HG02678 (cell line): ENCODE measurements around the gene SLC1A2.

Experiments used
- ATAC-seq: cut with Tn5 transposase; IDR thresholded peaks from one replicate; pipeline ENCODE4 v1.9.1; 2021; ENCODE audit warnings: mild to moderate bottlenecking, moderate library complexity; ENCODE audit not compliant: unreplicated experiment

SLC1A2 gene

DNA sequence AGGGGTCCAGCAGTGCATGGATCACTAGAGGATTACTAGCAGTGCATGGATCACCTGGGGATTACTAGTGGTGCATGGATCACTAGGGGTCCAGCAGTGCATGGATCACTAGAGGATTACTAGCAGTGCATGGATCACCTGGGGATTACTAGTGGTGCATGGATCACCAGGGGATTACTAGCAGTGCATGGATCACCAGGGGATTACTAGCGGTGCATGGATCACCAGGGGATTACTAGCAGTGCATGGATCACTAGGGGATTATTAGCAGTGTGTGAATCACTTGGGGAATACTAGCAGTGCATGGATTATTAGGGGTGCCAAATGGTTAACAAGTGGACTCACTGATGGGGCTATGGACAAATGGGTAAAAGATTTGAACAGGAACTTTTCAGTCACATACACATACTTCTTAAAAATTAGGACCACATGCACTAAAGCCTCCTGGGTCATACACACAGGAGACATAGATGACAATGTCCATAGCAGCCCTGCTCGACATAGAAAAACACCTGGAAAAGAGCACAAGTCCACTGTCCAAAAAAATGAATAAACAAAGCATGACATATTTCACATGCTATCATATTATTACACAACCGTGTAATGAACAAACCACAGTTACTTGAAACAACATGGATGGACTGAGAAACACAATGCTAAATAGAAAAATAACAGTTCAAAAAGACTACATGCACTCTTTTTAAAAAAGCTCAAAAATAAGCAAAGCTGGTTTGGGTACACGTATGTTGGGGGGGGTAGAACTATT lies 170.6 kb downstream of the SLC1A2 start:
- no peak for ATAC-seq

DNA sequence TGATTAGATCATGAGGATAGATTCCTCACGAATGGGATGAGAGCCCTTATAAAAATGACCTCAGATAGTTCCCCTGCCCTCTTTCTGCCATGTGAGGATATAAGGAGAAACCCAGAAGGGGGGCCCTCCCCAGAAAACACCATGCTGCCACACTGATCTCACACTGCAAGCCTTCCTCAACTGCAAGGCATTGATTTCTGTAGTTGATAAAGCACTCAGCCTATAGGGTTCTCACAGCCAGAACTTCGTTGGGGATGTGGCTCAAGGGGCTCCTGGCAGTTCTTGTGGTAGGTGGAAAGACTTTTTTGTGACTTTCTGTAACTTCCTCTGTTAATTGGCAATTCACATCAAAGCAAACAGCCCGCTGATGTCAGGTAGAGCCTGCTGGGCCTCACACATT lies 171.5 kb downstream of the SLC1A2 start:
- no peak for ATAC-seq

DNA sequence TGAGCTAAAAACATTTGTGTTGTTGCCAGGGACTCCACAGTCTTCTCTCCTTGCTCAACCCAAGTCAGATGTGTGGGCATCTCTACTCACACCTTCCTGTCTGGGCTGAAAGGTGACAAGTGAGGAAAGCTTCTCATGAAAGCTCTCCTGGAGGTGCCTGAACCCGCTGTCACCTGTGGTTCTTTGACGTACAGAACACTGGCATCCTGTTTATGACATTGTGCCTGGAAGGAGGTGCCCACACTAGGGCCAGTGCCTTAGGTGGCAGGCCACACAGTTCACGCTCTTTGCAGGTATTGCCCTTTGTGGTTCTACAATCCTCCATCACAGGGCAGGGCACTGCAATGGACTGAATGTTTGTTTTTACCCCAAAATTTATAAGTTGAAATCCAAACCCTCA lies 171.9 kb downstream of the SLC1A2 start:
- ATAC-seq: no peak

DNA sequence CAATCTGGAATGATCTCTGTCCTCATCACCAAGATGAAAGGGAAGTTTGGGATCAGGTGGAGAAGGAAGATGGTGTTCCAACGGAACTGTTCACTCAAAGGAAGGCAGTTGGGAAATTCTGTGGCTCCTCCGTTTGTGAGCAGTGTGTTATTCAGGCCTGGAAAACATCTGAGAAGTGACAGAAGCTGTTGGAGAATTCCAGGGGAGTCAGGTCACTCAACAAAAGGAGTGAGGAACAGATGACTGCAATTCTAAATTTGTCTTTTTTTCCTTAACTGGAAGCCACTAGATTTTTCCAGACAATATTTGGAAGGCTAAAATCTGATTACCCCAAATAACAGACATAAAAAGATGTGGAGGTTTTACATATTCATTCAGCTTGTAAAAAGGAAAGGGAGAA lies 172.6 kb downstream of the SLC1A2 start:
- no peak for ATAC-seq

DNA sequence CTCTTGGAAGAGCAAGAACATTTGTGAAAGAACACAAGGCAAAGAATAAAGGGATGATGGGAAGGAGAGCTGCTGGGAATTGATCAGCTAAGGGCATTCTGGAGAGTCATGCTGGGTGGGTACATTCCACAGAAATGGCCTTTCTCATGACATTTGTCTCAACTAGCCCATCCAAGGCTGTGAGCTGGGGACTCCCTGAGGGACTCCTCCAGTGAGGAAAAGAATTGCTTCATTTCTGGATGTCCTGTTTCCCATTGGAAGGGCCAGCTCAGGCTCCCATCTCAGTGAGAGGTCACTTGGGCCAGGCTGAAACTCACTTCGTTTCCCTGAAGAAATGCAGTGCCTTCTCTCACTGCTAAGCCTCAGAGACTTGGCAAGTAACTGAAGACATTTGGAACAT lies 173.6 kb downstream of the SLC1A2 start:
- ATAC-seq: no peak

DNA sequence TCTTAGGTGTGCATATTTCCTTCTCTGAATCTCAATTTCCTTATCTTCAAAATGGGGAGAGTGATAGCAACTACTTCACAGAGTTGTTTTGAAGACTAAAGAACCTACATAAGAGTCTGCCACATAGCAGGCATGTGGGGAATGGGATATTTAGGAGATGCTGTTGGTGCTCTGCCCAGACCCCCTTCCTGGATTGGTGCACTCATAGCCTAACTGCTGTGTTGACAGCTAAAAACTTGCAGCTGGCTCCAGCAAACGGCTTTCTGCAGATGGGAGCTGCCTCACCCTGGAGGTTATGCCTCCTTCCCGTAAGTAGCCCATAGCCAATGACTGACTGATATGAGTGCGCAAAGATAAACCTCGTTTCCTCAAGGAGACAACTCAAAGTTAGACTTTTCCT lies 174.3 kb downstream of the SLC1A2 start:
- no peak for ATAC-seq

DNA sequence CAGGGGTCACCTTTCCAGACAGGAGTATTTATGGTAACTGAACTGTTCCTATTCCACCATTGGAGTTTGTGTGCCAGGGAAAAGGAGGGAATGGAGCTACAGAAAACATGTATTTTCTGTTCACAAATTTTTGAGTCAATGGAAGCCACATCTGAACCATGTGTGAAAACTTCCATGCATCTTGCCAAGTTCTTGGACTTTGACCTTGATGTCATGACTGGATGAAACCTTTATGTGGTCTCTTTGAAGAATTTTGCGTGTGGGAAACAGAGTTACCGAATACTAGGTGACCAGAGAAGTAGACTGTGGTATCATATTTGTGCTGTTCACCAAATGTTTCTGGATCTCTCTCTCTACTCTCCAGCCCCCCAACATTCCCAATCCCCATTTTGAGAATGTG lies 175.6 kb downstream of the SLC1A2 start:
- no peak for ATAC-seq

DNA sequence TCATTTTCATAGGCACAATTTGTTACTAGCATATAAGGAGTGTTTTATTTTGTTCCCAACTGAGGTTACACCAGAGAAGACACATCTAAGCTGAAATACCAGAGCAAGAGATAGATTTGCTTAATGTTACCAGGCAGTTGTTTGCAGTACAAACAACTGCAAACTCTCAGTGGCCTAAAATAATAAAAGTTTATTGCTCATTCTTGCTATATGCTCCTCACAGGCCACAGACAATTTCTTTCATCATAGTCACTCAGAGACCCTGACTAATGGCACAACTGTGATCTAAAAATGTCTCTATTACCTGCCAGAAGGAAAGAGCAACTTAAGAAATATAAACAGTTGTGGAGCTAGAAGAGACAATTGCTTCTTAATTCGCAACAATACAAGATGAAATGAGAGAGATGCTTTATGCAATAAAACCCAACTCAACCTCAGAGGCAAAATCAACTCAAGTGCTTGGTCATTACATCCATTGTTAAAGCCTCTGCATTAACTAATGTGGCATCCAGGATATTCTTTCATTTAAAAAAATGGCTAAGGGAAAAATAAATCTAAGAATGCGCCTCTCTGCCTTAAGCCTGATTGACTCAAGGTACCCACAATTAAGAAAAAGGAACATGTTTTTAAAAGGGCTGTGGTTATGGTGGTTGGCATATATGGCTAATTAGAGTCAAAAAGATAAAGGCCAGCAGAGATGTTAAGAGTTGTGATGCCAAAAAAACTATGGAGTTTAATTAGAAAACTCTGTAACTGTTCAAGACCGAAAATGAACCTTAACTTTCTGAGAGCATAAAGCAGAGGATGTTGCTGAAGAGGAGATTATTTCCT lies 176.7 kb downstream of the SLC1A2 start:
- ATAC-seq: no peak

DNA sequence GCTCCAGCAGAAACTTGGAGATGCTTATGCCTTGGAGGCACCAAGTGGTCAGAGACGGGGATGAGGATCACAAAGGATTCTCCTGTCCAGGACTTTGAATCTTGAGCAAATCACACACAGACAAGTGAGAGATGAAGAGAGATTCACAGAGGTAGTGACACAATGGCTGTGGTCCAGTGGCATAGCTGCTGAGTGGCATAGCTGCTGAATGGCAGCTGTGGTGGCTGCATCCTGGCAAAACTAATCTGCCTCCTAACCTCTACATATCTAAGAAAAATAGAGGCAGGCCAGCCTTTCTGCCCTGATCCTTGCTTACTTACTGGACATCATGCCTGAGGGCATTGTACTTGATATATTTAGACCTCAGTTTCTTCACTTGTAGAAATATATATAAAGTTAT lies 177.8 kb downstream of the SLC1A2 start:
- ATAC-seq: no peak

DNA sequence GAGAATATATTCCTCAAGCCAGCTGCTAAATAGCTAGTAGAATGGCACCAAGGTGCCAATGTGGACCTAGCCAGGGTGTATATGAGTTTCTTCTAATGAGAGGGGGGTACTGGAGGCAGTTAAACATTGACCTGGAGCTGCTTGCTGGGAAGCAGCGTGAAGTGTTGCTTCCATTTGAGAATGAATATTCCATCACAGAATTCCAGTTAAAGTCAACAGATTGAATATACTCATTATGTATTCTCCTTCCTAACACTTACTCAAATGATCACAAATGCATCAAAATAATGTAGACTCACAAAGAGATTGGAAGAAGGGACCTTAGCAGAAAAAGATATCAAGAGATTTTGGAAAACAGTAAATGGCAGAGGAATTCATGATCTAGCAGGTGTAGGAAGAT lies 178.3 kb downstream of the SLC1A2 start:
- ATAC-seq: no peak

DNA sequence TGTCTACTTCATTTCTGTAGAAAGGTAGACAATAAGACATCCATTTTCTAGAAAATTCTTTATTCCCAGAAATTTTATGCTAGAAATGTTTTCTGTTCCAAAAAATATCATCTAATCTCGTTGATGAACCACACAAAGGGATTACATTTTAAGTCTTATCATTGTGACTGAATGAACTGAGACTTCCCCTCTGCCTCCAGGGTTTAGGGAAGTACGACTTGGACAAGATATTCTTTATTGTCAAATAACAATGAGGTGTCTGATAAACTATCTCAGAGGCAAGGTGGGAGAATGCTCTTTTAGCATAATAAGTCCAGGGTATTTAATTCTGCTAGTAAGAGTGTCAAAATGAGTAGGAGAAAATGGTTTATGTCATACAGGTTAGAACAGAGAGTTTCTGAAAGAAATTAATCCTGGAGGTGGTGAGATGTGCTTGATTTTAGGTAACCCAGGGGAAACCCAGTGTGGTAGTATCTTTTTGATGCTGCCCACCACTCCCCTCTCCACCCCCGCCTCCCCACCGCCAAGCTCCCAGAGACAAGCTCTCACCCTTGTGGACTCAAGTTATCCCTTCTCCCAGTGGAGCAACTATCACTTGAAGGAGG lies 179.8 kb downstream of the SLC1A2 start:
- no peak for ATAC-seq

DNA sequence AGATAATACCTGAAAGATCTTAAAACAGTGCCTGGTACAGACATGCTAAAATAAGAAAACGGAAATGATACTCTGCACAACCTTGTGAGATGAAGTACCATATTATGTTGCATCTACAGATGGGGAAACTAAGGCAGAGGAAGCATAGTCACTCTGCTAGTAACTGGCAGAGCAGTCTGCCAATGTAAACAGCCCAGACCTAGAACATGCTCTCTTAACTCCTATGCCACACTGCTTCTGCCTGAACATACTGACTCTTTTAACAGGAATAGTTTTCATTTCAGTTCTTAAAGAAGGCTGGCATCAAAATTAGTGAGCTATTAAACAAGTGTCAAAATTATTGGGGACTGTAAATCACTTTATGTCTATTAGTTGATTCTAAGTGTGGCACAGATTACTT lies 180.5 kb downstream of the SLC1A2 start:
- ATAC-seq: no peak

DNA sequence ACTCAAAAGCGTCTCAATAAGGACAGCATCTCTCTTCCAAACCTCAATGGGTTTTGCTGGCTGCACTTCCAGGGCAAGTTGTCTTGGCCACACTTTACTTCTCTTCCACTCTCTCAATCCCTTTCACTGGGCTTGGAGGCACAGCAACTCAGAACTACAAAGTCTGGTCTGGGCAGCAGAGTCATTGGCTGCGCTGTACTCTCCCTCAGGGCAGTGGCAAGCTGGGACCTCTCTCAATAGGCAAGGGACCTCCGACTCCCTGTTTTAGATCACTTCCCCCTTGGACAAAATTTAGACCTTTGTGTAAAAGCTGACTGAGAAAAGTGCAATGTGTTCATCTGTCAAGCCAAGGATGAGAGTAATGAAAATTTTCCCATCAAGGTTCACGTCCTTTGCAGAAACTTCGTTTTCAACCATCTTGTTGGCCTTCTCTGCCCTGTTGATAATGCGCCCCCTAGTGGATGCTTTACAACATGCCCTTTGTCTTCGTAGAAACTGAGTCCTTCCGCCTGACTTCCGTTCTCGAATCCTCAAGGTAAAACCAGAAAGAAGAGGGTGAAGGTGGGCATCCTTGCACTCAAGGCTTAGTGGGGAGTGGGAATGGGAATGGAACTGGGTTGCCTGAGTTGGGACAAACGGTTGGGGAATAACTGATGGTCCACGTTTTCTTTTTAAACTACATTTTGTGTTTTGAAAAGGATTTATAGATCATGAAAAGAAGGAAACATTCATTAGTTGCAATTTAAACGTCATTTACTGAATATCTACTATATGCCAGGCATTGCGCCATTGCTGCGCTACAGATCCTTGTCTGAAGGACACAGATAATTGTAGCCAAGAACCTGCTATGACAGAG lies 181.3 kb downstream of the SLC1A2 start:
- no peak for ATAC-seq

DNA sequence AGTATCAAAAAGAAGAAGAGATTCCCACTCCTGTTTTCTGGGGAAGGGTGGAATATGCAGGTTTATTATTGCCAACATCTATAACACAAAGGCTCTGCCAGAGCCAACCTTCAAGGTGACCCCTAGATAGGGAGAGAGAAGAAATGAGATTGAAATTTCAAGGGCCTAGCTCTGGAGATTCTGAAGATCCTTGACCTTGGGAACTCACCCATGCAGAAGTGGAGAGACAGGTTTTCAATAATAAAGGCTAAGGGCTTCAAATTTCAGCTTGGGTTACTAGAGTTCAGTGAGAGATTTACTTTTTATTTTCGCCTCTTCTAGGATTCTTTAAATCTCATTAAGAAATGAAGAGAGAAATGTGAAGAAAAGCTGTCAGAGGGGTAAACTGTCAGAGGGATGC lies 182.0 kb downstream of the SLC1A2 start:
- ATAC-seq: no peak

DNA sequence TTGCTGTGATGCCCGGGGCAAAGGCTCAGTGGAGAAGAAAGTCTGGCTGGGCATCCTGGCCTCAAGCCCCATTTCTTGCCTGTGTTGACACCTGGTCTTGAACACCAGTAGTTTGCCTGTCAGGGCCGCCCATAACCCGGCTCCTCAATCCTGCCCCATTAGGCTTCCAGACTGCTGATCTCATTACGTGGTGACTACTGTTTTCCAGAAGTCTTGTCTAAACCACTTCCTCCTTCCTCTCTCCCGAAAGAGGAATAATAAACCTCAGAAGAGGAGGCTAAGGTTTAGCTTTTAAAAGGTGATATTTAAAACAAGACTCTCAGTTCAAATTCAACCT lies 182.7 kb downstream of the SLC1A2 start:
- no peak for ATAC-seq

DNA sequence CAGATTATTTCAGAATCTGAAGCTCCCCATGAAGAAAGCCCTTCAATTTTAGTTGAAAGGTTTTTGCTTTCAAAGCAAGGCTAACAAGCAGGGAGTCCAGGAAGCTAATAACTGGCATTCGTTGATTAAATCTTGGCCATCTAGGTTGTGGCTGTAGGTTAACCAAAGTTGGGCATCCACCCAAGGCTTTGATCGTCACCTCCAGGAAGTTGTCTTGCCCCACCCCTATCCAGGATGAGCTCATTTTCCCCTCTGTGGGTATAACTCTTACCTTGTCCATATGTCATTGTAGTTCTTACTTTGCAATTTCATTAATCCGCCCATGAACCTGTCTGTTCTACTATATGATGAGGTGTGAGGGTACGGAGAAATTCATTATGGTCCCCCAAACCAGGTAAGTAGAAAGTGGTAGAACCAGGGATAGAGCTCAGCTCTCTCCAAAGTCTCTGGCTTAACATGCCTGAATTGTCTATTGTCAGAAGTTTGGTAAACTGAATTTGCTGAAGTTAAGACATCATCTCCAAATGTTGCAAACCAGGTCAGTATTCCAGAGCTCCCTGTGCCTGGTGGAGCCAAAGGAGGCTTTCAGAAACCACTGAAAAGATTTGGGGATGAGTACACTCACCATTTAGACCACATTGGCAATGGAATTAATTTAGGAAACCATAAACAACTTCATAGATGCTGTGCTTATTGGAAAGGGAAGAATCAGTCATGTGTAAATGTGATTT lies 183.3 kb downstream of the SLC1A2 start:
- ATAC-seq: no peak

DNA sequence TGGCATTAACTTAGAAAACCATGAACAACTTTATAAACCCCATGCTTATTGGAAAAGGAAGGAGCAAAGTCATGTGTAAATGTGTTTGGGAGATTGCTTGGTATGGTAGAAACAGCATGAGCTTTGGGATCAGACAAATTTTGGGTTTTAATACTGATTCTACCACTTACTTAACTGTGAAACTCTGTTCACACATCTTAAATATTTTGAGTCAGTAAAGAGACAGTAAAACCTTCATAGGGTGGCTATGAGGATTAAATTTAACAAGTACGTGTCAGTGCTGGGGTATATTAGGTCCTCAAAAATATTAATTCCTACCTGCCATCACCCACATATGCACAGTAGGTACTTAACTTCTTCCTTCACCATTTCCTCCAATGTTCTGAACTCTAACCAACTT lies 183.9 kb downstream of the SLC1A2 start:
- no peak for ATAC-seq

DNA sequence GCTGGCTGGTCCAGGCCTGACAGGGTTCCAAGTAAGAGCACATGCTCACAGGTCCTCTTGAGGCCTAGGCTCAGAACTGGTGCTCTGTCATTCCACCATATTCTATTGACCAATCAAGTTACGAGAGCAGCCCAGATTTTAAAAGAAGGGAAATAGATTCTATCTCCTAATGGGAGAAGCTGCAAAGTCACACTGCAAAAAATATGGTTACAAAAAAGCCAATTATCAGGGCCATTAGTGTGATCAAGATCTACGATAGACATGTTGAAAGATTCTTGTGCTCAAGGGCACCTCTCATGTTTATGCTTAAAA lies 184.2 kb downstream of the SLC1A2 start:
- no peak for ATAC-seq

DNA sequence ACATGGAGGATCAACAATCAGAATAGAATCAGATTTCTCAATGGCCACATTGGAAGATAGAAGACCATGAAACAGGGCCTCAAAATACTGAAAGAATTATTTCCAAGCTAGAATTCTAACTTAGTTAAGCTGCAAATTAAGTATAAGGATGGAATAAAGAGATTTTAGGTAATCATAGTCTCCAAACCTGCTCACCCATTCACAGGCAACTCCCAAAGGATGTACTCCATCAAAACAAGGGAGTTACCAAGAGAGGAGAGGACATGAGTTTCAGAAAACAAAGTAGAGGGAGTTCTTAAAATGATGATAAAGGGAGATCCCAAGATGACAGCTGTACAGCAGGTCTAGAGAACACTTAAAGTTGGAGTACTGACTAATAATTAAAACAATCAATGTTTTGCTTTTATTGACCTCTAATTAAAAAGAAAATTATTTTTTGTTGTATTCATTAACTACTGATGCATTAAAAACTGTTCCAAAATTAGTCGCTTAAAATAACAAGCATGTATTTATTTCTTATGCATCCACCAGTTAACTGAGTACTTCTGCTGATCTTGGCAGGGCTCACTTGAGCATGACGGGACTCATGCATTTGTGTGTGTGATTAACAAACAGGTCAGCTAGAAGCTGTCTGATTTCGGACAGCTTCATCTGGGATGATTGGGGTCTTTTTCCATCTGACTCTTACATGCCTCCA lies 184.8 kb downstream of the SLC1A2 start:
- ATAC-seq: no peak

DNA sequence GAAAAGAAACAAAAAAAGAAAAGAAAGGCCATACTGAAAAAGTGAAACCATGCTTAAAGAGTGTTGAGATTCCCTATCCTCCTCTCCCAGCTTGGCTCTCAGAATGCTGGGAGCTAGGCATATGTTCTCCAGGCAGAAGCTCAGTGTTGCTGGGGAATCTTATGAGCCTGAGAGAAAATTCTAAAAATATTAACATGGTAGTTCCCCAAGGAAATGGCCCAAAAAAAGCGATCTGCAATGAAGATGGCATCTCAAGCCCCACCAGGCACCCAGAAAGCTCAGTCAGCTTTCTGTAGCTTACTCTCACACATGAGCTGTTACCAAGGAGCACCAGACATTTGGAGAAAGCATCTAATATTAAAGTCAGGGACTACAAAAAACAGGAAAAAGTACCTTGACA lies 185.8 kb downstream of the SLC1A2 start:
- ATAC-seq: no peak
